Mammary epithelial cell (primary cell): ENCODE results near the gene NOL3.

Source experiments
- CTCF ChIP-seq, 2 donors: IDR thresholded peaks in 1 of 2; conservative IDR thresholded peaks in 1 of 2; 2 replicates each; pipeline ENCODE4 v1.5.1; 2011 to 2012; ENCODE audit warnings: inconsistent platforms in 2 of 2, low read length in 2 of 2, mild to moderate bottlenecking in 2 of 2, control low read depth in 1 of 2, low read depth in 1 of 2; ENCODE audit not compliant: insufficient read depth in 1 of 2; ENCODE audit errors: extremely low read depth in 1 of 2
- EZH2 ChIP-seq: IDR thresholded peaks from 2 replicates; pipeline ENCODE4 v1.6.1; 2012; ENCODE audit warnings: low read length, inconsistent platforms, borderline replicate concordance

- no peak for TF ChIP-seq CTCF (conservative IDR thresholded peaks at IDR 0.05 in 1 of 2, IDR thresholded peaks at IDR 0.05 in 1 of 2; ENCODE audit: extremely low read depth in 1 of 2, insufficient read depth in 1 of 2, low read depth in 1 of 2, low read length in 2 of 2)
- no peak for TF ChIP-seq EZH2
Measured at GRCh38 chr16:67180166-67180565, 9.8 kb downstream of the NOL3 start.
